ENCODE measurements around the gene KCNMA1. TPM values are rescaled to one million over a fixed set of nuclear protein-coding genes. Genes with fewer than 3 reads are reported as not detected.
A peak's percentile ranks its signal among the peaks of the same experiment; 100 is the strongest.

Gene KCNMA1
- total RNA-seq, 4 donors from 2014 or later: 68.4 to 170 (median 119) TPM

GRCh38 chr10:77123330-77123729 is 514.3 kb downstream of the KCNMA1 start:
- no peak for TF ChIP-seq POLR2A (IDR thresholded peaks at IDR 0.05)
- no peaks in the 10 kb centered on the region for H3K36me3 ChIP-seq
- H3K27me3 ChIP-seq: no peaks in the 10 kb centered on the region
- peaks cover 0 to 11% (median 0%) of the 10 kb centered on the region in 4 donors for H3K4me1 ChIP-seq
- no peak overlapping the region for H3K4me3 ChIP-seq
- no peak overlapping the region for H3K27ac ChIP-seq
- 86 to 91% methylated on average over 1 to 5 of the region's 5 CpGs for WGBS, 2 donors (ENCODE audit: low coverage in 1 of 2)
- in situ Hi-C loops (cut with MboI; ENCODE audit: low pct_ligation_motif_present in 1 of 4, low pct_unique_long_range_greater_than_20kb in 1 of 4, low sequenced_read_pairs in 3 of 4): no loop called here
- intact Hi-C loops (cut with DNase I; ENCODE audit: low total_unique reads): no loop called here
- no peaks in the 10 kb centered on the region for H3K9me3 ChIP-seq
- no peak for DNase-seq

DNA sequence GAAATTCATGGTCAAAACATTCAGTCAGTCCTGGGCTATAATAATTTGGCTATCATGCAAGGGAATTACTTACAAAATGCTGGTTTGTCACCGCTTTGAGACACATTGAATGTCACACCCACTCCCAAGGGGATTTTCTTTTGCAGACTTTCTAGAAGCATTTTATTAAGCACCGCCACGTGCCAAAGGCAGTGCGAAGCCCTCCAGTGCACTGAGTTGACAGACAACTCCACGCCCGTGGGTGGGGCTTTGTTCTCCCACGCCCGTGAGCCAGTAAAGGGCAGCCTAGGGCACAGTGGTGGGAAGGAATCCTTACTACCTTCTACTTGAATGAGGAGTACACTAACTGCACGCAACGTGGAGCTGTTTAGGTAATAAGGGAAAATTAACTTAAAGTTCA is 515.8 kb downstream of the KCNMA1 start:
- TF ChIP-seq EP300 (IDR thresholded peaks at IDR 0.05; ENCODE audit: low read depth): no peak
- TF ChIP-seq, protein P1, sequence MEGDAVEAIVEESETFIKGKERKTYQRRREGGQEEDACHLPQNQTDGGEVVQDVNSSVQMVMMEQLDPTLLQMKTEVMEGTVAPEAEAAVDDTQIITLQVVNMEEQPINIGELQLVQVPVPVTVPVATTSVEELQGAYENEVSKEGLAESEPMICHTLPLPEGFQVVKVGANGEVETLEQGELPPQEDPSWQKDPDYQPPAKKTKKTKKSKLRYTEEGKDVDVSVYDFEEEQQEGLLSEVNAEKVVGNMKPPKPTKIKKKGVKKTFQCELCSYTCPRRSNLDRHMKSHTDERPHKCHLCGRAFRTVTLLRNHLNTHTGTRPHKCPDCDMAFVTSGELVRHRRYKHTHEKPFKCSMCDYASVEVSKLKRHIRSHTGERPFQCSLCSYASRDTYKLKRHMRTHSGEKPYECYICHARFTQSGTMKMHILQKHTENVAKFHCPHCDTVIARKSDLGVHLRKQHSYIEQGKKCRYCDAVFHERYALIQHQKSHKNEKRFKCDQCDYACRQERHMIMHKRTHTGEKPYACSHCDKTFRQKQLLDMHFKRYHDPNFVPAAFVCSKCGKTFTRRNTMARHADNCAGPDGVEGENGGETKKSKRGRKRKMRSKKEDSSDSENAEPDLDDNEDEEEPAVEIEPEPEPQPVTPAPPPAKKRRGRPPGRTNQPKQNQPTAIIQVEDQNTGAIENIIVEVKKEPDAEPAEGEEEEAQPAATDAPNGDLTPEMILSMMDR (IDR thresholded peaks at IDR 0.05): no peak
- TF ChIP-seq POLR2A (IDR thresholded peaks at IDR 0.05): no peak
- TF ChIP-seq POLR2AphosphoS5 (IDR thresholded peaks at IDR 0.05): no peak
- H3K4me3 ChIP-seq: no peak overlapping the region
- H3K27me3 ChIP-seq: no peaks in the 10 kb centered on the region
- DNase-seq: peak; percentile 13
- H3K9me3 ChIP-seq: no peaks in the 10 kb centered on the region
- H3K27ac ChIP-seq: no peak overlapping the region
- WGBS, 2 donors (ENCODE audit: low coverage in 1 of 2): 63 to 76% methylated on average over 10 of the region's 10 CpGs
- H3K4me1 ChIP-seq: peaks cover 0 to 11% (median 0%) of the 10 kb centered on the region in 4 donors
- in situ Hi-C loops (cut with MboI; ENCODE audit: low pct_ligation_motif_present in 1 of 4, low pct_unique_long_range_greater_than_20kb in 1 of 4, low sequenced_read_pairs in 3 of 4): no loop called here
- no peaks in the 10 kb centered on the region for H3K36me3 ChIP-seq
- intact Hi-C loops (cut with DNase I; ENCODE audit: low total_unique reads): no loop called here

DNA sequence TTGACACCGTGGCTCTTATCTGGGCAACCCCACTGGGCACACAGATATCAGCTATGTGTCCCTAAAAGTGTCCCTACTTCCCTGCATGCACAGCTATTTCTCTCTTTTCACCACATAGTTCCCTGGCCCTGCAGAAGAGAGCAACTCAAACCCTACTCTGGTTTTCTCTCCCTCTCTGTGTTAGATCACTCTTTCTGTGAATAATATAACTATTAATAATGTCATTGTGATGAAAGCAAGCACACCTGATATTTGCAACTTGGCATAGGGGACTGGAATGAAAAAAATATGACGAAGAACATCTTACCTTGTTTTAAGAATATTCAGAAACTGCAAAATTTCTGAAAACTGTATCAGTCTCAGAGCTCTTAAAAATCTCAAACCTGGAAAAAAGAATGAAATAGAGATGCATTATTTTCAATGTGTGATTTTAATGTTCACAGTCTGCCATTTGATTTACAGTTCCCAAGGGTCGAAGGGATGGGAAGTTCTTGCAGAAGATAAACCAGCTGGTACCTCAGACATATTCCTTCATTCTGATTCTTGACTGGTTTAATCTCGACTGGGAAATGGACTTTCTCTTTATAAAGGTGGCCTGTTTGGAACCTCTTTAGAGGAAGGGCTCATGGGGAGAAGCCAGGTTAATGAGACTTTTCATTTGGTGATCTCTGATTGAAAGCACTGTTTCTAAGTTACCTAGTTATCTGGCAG is 516.8 kb downstream of the KCNMA1 start:
- in situ Hi-C loops (cut with MboI; ENCODE audit: low pct_ligation_motif_present in 1 of 4, low pct_unique_long_range_greater_than_20kb in 1 of 4, low sequenced_read_pairs in 3 of 4): no loop called here
- Histone ChIP-seq H3K4me3 (no peak overlapping the region), H3K27me3 (no peaks in the 10 kb centered on the region), H3K36me3 (no peaks in the 10 kb centered on the region), H3K9me3 (no peaks in the 10 kb centered on the region), H3K27ac (no peak overlapping the region), H3K4me1 (peaks cover 0 to 11% (median 0%) of the 10 kb centered on the region in 4 donors)
- 37 to 62% methylated on average over 4 of the region's 4 CpGs for WGBS, 2 donors (ENCODE audit: low coverage in 1 of 2)
- TF ChIP-seq, protein P1 (IDR thresholded peaks at IDR 0.05): no peak
- TF ChIP-seq POLR2A (IDR thresholded peaks at IDR 0.05) (no peak), EP300 (IDR thresholded peaks at IDR 0.05; ENCODE audit: low read depth) (no peak), POLR2AphosphoS5 (IDR thresholded peaks at IDR 0.05) (peak in 1 of 3 donors; percentile 26)
- no peak for DNase-seq
- intact Hi-C loops (cut with DNase I; ENCODE audit: low total_unique reads): no loop called here

DNA sequence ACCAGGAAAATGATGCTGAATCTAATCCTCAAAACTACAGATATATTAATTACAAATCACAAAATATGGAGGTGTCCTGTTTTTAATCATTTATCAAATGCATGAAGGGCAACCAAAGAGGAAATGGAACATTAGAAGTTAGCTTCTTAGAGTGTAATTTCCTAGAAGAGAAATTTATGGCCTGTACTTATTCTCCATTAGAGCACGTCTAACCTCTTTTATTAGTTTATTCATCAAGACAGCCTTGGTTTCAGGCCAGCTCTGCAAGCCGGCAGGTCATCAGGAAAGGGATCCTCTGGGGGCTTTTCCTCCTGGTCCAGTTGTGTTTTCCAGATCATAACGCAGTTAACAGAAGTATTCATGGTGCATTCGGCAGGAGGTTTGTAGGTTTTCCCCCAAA is 517.6 kb downstream of the KCNMA1 start:
- TF ChIP-seq POLR2A (IDR thresholded peaks at IDR 0.05) (no peak), EP300 (IDR thresholded peaks at IDR 0.05; ENCODE audit: low read depth) (no peak), POLR2AphosphoS5 (IDR thresholded peaks at IDR 0.05) (no peak)
- TF ChIP-seq, protein P1 (IDR thresholded peaks at IDR 0.05): no peak
- intact Hi-C loops (cut with DNase I; ENCODE audit: low total_unique reads) (no loop called here), in situ Hi-C loops (cut with MboI; ENCODE audit: low pct_ligation_motif_present in 1 of 4, low pct_unique_long_range_greater_than_20kb in 1 of 4, low sequenced_read_pairs in 3 of 4) (no loop called here)
- Histone ChIP-seq H3K4me1 (peaks cover 0 to 11% (median 0%) of the 10 kb centered on the region in 4 donors), H3K27me3 (no peaks in the 10 kb centered on the region), H3K27ac (peak overlapping the region in 1 of 4 donors; percentile 22), H3K4me3 (no peak overlapping the region), H3K36me3 (no peaks in the 10 kb centered on the region), H3K9me3 (no peaks in the 10 kb centered on the region)
- 55 to 64% methylated on average over 2 to 4 of the region's 4 CpGs for WGBS, 2 donors (ENCODE audit: low coverage in 1 of 2)
- DNase-seq: no peak
